Kidney (tissue), 14 donors: Measurements from ENCODE around the gene CTSD. TPM values are rescaled to one million over a fixed set of nuclear protein-coding genes. Genes with fewer than 3 reads are reported as not detected.

ENCODE experiments used
- DNase-seq, 5 donors: peaks; one replicate each; pipeline ENCODE4 v3.0.0-alpha.2; 2013 to 2020
- FAIRE-seq: peaks from 2 replicates; lab custom pipeline; 2012; peaks lifted over from hg19 to GRCh38; lab: Jason Lieb, UNC
- H3K27ac ChIP-seq, 2 donors: one replicate each; pipeline ENCODE4 v1.7.0; 2013; ENCODE audit warnings: low read depth in 2 of 2, low read length in 2 of 2, inconsistent platforms in 1 of 2
- H3K27me3 ChIP-seq: one replicate; pipeline ENCODE4 v1.7.1; 2013; ENCODE audit warnings: low read length, inconsistent platforms; ENCODE audit not compliant: control insufficient read depth, insufficient read depth
- H3K36me3 ChIP-seq, 3 donors: one replicate each; pipeline versions ENCODE4 v1.7.0 to v1.7.1; 2013; ENCODE audit warnings: low read length in 3 of 3, control low read depth in 1 of 3, inconsistent platforms in 1 of 3; ENCODE audit not compliant: insufficient read depth in 3 of 3, control insufficient read depth in 2 of 3
- H3K4me1 ChIP-seq, 3 donors: one replicate each; pipeline versions ENCODE4 v1.7.0 to v1.7.1; 2013; ENCODE audit warnings: low read length in 3 of 3, inconsistent platforms in 1 of 3, low read depth in 1 of 3; ENCODE audit not compliant: control insufficient read depth in 2 of 3, insufficient read depth in 2 of 3
- H3K4me3 ChIP-seq, 3 donors: one replicate each; pipeline versions ENCODE4 v1.7.0 to v1.8.1; 2013; ENCODE audit warnings: low read length in 3 of 3, control low read depth in 1 of 3, inconsistent platforms in 1 of 3
- H3K9ac ChIP-seq, 3 donors: one replicate each; pipeline versions ENCODE4 v1.7.0 to v1.7.1; 2013; ENCODE audit warnings: low read length in 3 of 3, control low read depth in 1 of 3, inconsistent platforms in 1 of 3
- H3K9me3 ChIP-seq, 3 donors: one replicate each; pipeline versions ENCODE4 v1.7.0 to v1.7.1; 2013; ENCODE audit warnings: low read length in 3 of 3, control low read depth in 1 of 3, inconsistent platforms in 1 of 3; ENCODE audit not compliant: control insufficient read depth in 2 of 3, insufficient read depth in 1 of 3
- CTCF ChIP-seq: IDR thresholded peaks from 3 replicates; pipeline ENCODE4 v1.5.1; 2012; ENCODE audit warnings: mild to moderate bottlenecking, moderate library complexity, borderline replicate concordance; ENCODE audit not compliant: insufficient read depth; ENCODE audit errors: extremely low read depth
- intact Hi-C: fragments of 100-400 bp; cut with DNase I; formaldehyde crosslinking; loops from one replicate; pipeline ENCODE4 v1.11.1; 2022
- polyA plus RNA-seq: library from polyadenylated mRNA; stranded (reverse); fragments of 350-450 nt; fragmentation: Illumina TruSeq; extraction: RNeasy Lipid Tissue Mini Kit (QIAGEN cat#74804); gene quantifications from one replicate; pipeline ENCODE4 v1.2.3, GENCODE V29; 2014; ENCODE audit warnings: low read depth, low replicate concordance; ENCODE audit not compliant: insufficient read depth
- total RNA-seq: library from RNA; stranded (reverse); fragmentation: NEBNext Ultra II Directional; extraction: Animal tissue kit (Norgen Biotek cat#: 25700); gene quantifications from one replicate; pipeline ENCODE4 v1.2.1, GENCODE V29; 2021
- donor health status: control.
- donor health status: control.
- donor health status: control.
- donor health status: control.
- donor health status: control.
- donor health status: DM: yes; HTN: yes; CAD: no.
- donor health status: Normal renal cell carcinoma (clear cell type).

CTSD gene
- total and polyA plus RNA-seq, 2 donors from 2014 or later = 2,183 to 2,764 TPM

- no peak for DNase-seq
- TF ChIP-seq CTCF = no peak
- Histone ChIP-seq H3K4me3 (no peak overlapping the region), H3K4me1 (no peaks in the 10 kb centered on the region), H3K27me3 (no peaks in the 10 kb centered on the region), H3K36me3 (no peaks in the 10 kb centered on the region), H3K9ac (no peak overlapping the region), H3K9me3 (peaks cover 0 to 2% (median 0%) of the 10 kb centered on the region in 3 donors), H3K27ac (no peak overlapping the region)
- no peak for FAIRE-seq
- intact Hi-C loops = no loop called here
Observed at GRCh38 chr11:1812274-1812673, 48.5 kb upstream of the CTSD start.

DNA sequence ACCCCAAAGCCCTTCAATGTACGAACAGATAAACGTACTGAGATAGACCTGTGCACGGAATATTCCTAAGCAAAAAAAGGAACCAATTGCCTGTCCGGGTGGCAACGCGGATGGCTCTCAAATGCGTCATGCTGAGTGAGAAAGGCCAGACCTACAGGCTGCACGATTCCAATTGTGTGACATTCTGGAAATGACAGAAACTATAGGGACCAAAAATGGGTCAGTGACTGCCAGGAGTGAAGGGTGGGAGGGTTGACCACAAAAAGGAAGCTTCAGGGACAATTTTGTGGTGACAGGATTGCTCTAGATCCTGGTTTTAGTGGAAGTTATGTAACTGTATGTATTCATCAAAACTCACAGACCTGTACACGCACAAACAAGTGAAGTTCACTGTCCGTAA lies 47.0 kb upstream of the CTSD start:
- H3K4me1 ChIP-seq = no peaks in the 10 kb centered on the region
- FAIRE-seq = no peak
- intact Hi-C loops = no loop called here

DNA sequence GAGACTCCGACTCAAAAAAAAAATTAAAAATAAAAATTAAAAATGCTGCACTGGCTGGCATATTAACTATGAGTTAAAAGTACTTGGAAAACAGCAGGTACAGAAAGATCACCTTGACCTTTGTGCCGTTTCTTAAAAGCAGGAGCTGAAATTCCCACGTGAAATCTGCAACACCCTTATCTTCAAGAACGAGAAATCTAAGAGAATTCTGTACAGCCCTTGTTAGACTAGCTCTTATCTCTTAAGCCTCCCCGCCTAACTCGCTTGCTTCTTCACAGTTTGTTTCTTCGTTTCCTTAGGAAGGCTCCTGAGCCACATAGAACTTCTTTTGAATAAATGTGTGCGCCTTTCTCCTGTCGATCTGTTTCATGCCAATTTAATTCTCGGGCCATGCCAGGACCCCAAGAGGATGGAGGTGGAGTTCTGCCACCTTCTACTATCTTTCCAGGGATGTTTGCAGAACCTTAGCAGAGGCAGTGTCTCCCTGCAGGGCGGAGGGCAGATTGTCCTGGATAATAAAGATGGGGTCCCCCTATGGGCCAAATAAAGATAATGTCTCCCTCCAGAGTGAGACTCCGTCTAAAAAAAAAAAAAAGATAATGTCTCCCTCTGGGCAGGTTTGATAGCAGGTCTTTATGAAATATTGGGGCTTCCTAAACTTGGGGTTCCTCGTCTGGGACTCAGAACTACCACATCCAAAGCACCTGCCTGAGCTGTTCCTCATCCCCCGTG lies 43.7 kb upstream of the CTSD start:
- intact Hi-C loops = no loop called here
- H3K27ac ChIP-seq = no peak overlapping the region
- no peaks in the 10 kb centered on the region for H3K27me3 ChIP-seq
- no peak for DNase-seq
- H3K4me3 ChIP-seq = no peak overlapping the region
- H3K9ac ChIP-seq = no peak overlapping the region
- peaks cover 0 to 2% (median 0%) of the 10 kb centered on the region in 3 donors for H3K9me3 ChIP-seq
- no peaks in the 10 kb centered on the region for H3K36me3 ChIP-seq
- FAIRE-seq = no peak
- TF ChIP-seq CTCF = no peak
- no peaks in the 10 kb centered on the region for H3K4me1 ChIP-seq

More for the DNA sequence above, 47.0 kb upstream of the CTSD start:
- peaks cover 0 to 2% (median 0%) of the 10 kb centered on the region in 3 donors for H3K9me3 ChIP-seq
- no peak overlapping the region for H3K9ac ChIP-seq
- H3K4me3 ChIP-seq = no peak overlapping the region
- no peak overlapping the region for H3K27ac ChIP-seq
- no peaks in the 10 kb centered on the region for H3K36me3 ChIP-seq
- no peaks in the 10 kb centered on the region for H3K27me3 ChIP-seq
- DNase-seq = no peak
- no peak for TF ChIP-seq CTCF
